Caco-2 (cell line): ENCODE data around the gene TSPAN31. TPM values are rescaled to one million over a fixed set of nuclear protein-coding genes. Genes with fewer than 3 reads are reported as not detected.

Experiments used
- BruUV-seq: library from RNA; stranded (reverse); fragments of 400-500 nt; replicated peaks from 2 replicates; lab custom pipeline; 2021; lab: Mats Ljungman, UMichigan
- CTCF ChIA-PET: fragments of 300-600 bp; sonication (Branson Sonifier 250); formaldehyde crosslinking; loops from one replicate; lab custom pipeline; 2022; ENCODE audit warnings: antibody characterized with exemption; lab: Charles Lee
- POLR2A ChIA-PET: fragments of 300-600 bp; sonication (Branson Sonifier 250); formaldehyde crosslinking; loops from one replicate; lab custom pipeline; 2022; ENCODE audit warnings: antibody characterized with exemption; lab: Charles Lee
- DNase-seq, 2 experiments: peaks; one replicate each; pipeline versions ENCODE4 v3.0.0 to v3.0.0-alpha.2; 2020 to 2022
- H3K27me3 ChIP-seq: replicated peaks from 2 replicates; pipeline ENCODE4 v1.6.0; 2011; ENCODE audit warnings: low read length; ENCODE audit not compliant: control insufficient read depth, insufficient read depth
- H3K36me3 ChIP-seq: 2 replicates; pipeline ENCODE4 v1.5.1; 2011; ENCODE audit warnings: low read length; ENCODE audit not compliant: control insufficient read depth, insufficient read depth
- H3K4me1 ChIP-seq: fragments of 250-450 bp; sonication (Bioruptor Pico); 2 replicates; pipeline ENCODE4 v1.5.1; 2020; ENCODE audit warnings: mild to moderate bottlenecking
- H3K4me3 ChIP-seq: 2 replicates; pipeline ENCODE4 v1.5.1; 2011; ENCODE audit warnings: low read depth, mild to moderate bottlenecking, control low read depth, low read length
- H3K9me3 ChIP-seq: fragments of 250-450 bp; sonication (Bioruptor Pico); 2 replicates; pipeline ENCODE4 v1.5.1; 2020; ENCODE audit warnings: mild to moderate bottlenecking, moderate library complexity
- H3K27ac Mint-ChIP-seq: one replicate; pipeline ENCODE4 v1.8.0; 2022; ENCODE audit warnings: mixed read lengths; ENCODE audit not compliant: unreplicated experiment
- H3K27me3 Mint-ChIP-seq: one replicate; pipeline ENCODE4 v1.8.0; 2022; ENCODE audit warnings: mixed read lengths; ENCODE audit not compliant: insufficient read depth, unreplicated experiment
- H3K36me3 Mint-ChIP-seq: one replicate; pipeline ENCODE4 v1.8.0; 2022; ENCODE audit warnings: mild to moderate bottlenecking, mixed read lengths; ENCODE audit not compliant: insufficient read depth, unreplicated experiment
- H3K4me1 Mint-ChIP-seq: one replicate; pipeline ENCODE4 v1.8.0; 2022; ENCODE audit warnings: low read depth, mixed read lengths; ENCODE audit not compliant: unreplicated experiment
- H3K4me3 Mint-ChIP-seq: one replicate; pipeline ENCODE4 v1.8.0; 2022; ENCODE audit warnings: mild to moderate bottlenecking, moderate library complexity, mixed read lengths; ENCODE audit not compliant: unreplicated experiment
- H3K9me3 Mint-ChIP-seq: one replicate; pipeline ENCODE4 v1.8.0; 2022; ENCODE audit warnings: mixed read lengths; ENCODE audit not compliant: unreplicated experiment
- CTCF ChIP-seq, 2 experiments: fragments of 200-600 bp in 1 of 2; IDR thresholded peaks; 1 replicate in 1 of 2; 2 replicates in 1 of 2; pipeline versions ENCODE4 v1.5.1 to v1.8.0; 2011 to 2022; ENCODE audit warnings: antibody characterized with exemption in 1 of 2, control low read depth in 1 of 2, inconsistent platforms in 1 of 2, low read depth in 1 of 2, low read length in 1 of 2, mild to moderate bottlenecking in 1 of 2, moderate library complexity in 1 of 2; ENCODE audit not compliant: insufficient read depth in 1 of 2, severe bottlenecking in 1 of 2, unreplicated experiment in 1 of 2
- intact Hi-C: fragments of 100-400 bp; cut with micrococcal nuclease; formaldehyde crosslinking; loops from one replicate; pipeline ENCODE4 v1.10.0; 2022; ENCODE audit not compliant: unreplicated experiment
- total RNA-seq: library from RNA; stranded (reverse); gene quantifications from 2 replicates; pipeline ENCODE4 v1.2.3, GENCODE V29; 2022

Gene TSPAN31
- total RNA-seq, 1 experiment from 2014 or later, result 23.3 TPM

GRCh38 chr12:57783861-57784260, 39.0 kb downstream of the TSPAN31 start:
- Mint-ChIP-seq H3K27ac (no peak overlapping the region), H3K4me3 (peak overlapping the region; percentile 92), H3K9me3 (no peaks in the 10 kb centered on the region), H3K4me1 (no peaks in the 10 kb centered on the region), H3K36me3 (peaks cover 32% of the 10 kb centered on the region), H3K27me3 (no peaks in the 10 kb centered on the region)
- no peaks in the 10 kb centered on the region for H3K4me1 ChIP-seq
- BruUV-seq, result TSS peak; percentile 55
- no peak for DNase-seq
- ChIA-PET POLR2A (no interaction called here), CTCF (no interaction called here)
- H3K9me3 ChIP-seq, result no peaks in the 10 kb centered on the region
- no peaks in the 10 kb centered on the region for H3K27me3 ChIP-seq
- no peak overlapping the region for H3K4me3 ChIP-seq
- TF ChIP-seq CTCF (IDR thresholded peaks at IDR 0.05; ENCODE audit: insufficient read depth in 1 of 2, low read depth in 1 of 2, low read length in 1 of 2, severe bottlenecking in 1 of 2, unreplicated experiment in 1 of 2), result no peak
- intact Hi-C loops, result no loop called here
- peaks cover 2% of the 10 kb centered on the region; the same call in 1 of the 2 replicates for H3K36me3 ChIP-seq

- no peak for TF ChIP-seq CTCF (IDR thresholded peaks at IDR 0.05; ENCODE audit: insufficient read depth in 1 of 2, low read depth in 1 of 2, low read length in 1 of 2, severe bottlenecking in 1 of 2, unreplicated experiment in 1 of 2)
- no peak overlapping the region for H3K27ac Mint-ChIP-seq
- H3K4me1 ChIP-seq, result no peaks in the 10 kb centered on the region
- no peak overlapping the region for H3K4me3 ChIP-seq
- ChIA-PET POLR2A (no interaction called here), CTCF (no interaction called here)
- intact Hi-C loops, result no loop called here
- no peaks in the 10 kb centered on the region; the same call in 1 of the 2 replicates for H3K36me3 ChIP-seq
- H3K4me3 Mint-ChIP-seq, result no peak overlapping the region
- no peaks in the 10 kb centered on the region for H3K27me3 ChIP-seq
- BruUV-seq, result no TSS peak
- no peaks in the 10 kb centered on the region for H3K27me3 Mint-ChIP-seq
- no peak for DNase-seq
- H3K4me1 Mint-ChIP-seq, result no peaks in the 10 kb centered on the region
- no peaks in the 10 kb centered on the region for H3K9me3 ChIP-seq
- peaks cover 58% of the 10 kb centered on the region for H3K36me3 Mint-ChIP-seq
- H3K9me3 Mint-ChIP-seq, result no peaks in the 10 kb centered on the region
These were observed 49.1 kb downstream of the TSPAN31 start for GRCh38 chr12:57793920-57794319.

GRCh38 chr12:57795354-57795753, 50.5 kb downstream of the TSPAN31 start:
- DNase-seq, result no peak
- H3K36me3 ChIP-seq, result no peaks in the 10 kb centered on the region; the same call in 1 of the 2 replicates
- Mint-ChIP-seq H3K27ac (no peak overlapping the region), H3K4me1 (no peaks in the 10 kb centered on the region), H3K9me3 (no peaks in the 10 kb centered on the region), H3K4me3 (no peak overlapping the region), H3K27me3 (no peaks in the 10 kb centered on the region), H3K36me3 (peaks cover 60% of the 10 kb centered on the region)
- no peaks in the 10 kb centered on the region for H3K27me3 ChIP-seq
- H3K9me3 ChIP-seq, result no peaks in the 10 kb centered on the region
- no TSS peak for BruUV-seq
- H3K4me3 ChIP-seq, result no peak overlapping the region
- TF ChIP-seq CTCF (IDR thresholded peaks at IDR 0.05; ENCODE audit: insufficient read depth in 1 of 2, low read depth in 1 of 2, low read length in 1 of 2, severe bottlenecking in 1 of 2, unreplicated experiment in 1 of 2), result no peak
- ChIA-PET CTCF (no interaction called here), POLR2A (no interaction called here)
- intact Hi-C loops, result no loop called here
- no peaks in the 10 kb centered on the region for H3K4me1 ChIP-seq
